ENCODE results near the gene POLR3GL.
"Not testable (repeated sequence)": the region's sequence is repeated elsewhere in the genome, so short reads cannot be mapped to it uniquely, and the experiment has no call there.

Gene POLR3GL

DNA sequence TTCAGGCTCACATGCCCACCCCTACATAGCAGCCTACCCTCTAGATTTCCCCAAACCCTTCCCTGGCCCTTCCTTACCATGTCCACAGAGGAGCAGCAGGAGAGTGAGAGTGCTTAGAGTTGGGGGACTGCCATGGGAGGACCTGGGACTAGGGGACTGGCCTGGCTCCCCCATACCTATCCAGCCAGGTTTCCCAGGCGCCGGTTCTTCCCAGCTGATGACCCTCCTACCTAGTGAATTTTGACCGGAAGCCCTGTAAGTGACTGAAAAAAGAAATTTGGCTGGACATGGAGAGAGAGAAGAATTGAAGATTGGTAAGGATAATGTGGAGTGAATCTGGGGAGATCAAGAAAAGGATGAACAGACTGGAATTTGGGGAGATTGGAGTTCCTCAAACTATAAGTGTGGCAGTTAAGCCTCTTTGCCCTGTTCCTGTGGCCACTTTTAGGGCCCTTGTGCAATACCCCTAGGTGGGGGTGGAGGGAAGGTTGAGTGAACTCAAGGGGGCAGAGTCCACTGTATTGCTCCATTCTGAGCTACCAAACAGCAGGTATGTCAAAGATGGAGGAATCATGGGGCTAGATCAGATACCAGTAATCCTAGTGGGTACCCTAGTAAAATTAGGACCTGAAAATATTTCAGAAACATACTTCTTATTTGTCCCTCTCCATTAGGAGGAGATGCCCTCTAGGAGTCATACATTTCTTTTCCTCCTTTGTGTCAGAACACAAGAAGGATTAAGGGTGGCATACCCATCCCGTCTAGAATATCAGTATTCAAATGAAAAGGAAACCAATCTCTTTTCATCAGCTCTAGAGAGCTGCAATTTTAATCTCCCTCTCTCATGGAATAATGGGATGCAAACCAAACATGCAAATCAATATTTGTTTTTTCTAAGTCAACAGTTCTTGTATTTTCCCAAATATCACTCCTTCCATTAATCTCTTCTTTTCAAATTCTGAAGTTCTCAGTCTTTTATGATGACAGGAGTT lies 55.9 kb downstream of the POLR3GL start:
- no peak for DNase-seq (ENCODE audit: low read depth in 2 of 2)

- no peak for DNase-seq (ENCODE audit: low read depth in 2 of 2)
Measured at GRCh38 chr1:146021050-146021445, 56.6 kb downstream of the POLR3GL start.

DNA sequence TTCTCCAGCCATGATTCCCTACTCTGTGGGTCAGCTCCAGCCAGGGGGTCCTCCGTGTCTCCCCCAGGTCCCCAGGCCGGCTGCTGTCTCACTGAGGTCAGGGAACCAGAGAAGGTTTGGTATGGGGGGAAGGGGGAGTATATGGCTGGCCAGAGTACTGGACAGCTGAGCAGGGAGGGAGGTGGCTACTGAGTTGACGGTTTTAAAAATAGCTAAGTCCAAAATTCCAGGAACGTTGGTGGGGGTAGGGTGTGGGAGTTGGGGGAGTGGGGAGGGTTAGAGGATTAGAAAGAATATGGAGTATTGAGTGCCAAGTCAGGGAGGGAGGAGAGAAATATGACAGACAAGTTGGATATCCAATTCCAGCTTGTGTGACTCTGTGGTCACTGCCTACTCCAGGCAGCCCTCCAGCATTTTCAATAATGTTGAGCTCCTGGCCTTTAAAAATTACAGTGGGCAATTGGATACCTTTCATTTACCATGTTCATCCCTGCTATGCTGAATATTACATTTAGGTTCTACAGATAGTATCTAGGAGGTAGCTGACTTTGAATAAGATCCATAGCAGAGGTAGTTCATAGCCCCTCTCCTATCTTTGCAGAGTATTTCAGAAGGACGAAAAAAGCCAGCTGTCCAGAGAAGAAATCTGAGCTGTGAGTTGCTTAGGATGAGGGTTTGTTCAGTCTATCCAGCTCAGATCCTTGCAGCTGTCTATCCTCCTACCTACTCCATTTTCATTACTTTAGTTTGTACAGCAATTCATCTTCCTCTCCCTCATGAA lies 57.3 kb downstream of the POLR3GL start, which contains the start of gene HJV:
TSS of gene HJV (minus strand) at position 114 of the 781 bp plus-strand sequence. CDS start 1,504 bp downstream, outside the sequence.
- DNase-seq (ENCODE audit: low read depth in 2 of 2), result no peak

DNA sequence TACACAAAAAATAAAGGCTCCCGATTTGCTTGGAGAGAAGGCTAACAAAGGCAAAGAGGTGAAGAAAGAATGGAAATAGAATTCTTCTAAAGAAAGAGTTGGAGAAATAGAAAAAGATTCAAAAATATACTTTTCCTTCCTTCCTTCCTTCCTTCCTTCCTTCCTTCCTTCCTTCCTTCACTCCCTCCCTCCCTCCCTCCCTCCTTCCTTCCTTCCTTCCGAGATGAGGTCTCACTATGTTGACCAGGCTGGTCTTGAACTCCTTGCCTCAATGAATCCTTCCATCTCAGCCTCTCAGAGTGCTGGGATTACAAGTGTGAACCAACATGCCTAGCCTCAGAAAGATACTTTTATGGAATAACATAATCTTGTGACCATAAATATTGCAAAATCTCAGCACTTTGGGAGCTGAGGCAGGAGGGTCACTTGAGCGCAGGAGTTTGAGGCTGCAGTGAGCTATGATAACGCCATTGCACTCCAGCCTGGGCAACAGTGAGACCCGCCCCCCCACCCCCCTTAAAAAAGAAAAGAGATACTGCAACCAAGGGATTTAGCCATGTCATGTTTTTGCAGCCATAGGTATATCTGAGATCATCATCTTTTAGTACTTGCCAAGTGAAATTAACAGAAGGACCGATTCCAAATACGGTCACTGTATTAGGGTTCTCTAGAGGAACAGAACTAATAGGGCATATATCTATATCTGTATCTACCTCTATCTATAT lies 58.1 kb downstream of the POLR3GL start:
- no peak for DNase-seq (ENCODE audit: low read depth in 2 of 2)

GRCh38 chr1:146025787-146026495 lies 61.5 kb downstream of the POLR3GL start:
- not testable (repeated sequence) for DNase-seq (ENCODE audit: low read depth in 2 of 2)

- not testable (repeated sequence) for DNase-seq (ENCODE audit: low read depth in 2 of 2)
Measured at GRCh38 chr1:146026650-146027049, 62.2 kb downstream of the POLR3GL start.
